ENCODE results near the gene LDHA. TPM values are rescaled to one million over a fixed set of nuclear protein-coding genes. Genes with fewer than 3 reads are reported as not detected.

The LDHA gene
- total RNA-seq, 1 donor from 2014 or later: 173 TPM

- H3K9me3 Mint-ChIP-seq: no peaks in the 10 kb centered on the region
- H3K4me3 Mint-ChIP-seq: no peak within 1 kb of the TSS
- no peaks in the 10 kb centered on the region for H3K36me3 Mint-ChIP-seq
- H3K27ac Mint-ChIP-seq: no peak within 1 kb of the TSS
- H3K27me3 Mint-ChIP-seq: no peaks in the 10 kb centered on the region
- no peak for DNase-seq (ENCODE audit: extremely low spot score, unreplicated experiment)
- no peak for TF ChIP-seq CTCF (conservative IDR thresholded peaks at IDR 0.05)
- no peaks in the 10 kb centered on the region for H3K4me1 Mint-ChIP-seq (ENCODE audit: unreplicated experiment)
These were observed 61.5 kb downstream of the LDHA start, which contains the start of gene LDHAL6A for GRCh38 chr11:18455686-18456372. TSS of gene LDHAL6A (plus strand) at chr11:18455856. CDS start at chr11:18456681, 825 bp downstream.

- no peak for DNase-seq (ENCODE audit: extremely low spot score, unreplicated experiment)
- Mint-ChIP-seq H3K4me1 (ENCODE audit: unreplicated experiment) (no peaks in the 10 kb centered on the region), H3K4me3 (no peak overlapping the region), H3K9me3 (no peaks in the 10 kb centered on the region), H3K27me3 (no peaks in the 10 kb centered on the region), H3K36me3 (no peaks in the 10 kb centered on the region), H3K27ac (no peak overlapping the region)
- TF ChIP-seq CTCF (conservative IDR thresholded peaks at IDR 0.05): no peak
These were observed 63.1 kb downstream of the LDHA start for GRCh38 chr11:18457450-18457849.

Small RNA genes within 50 kb of the gene (microRNA-seq; reads per million reads assigned to microRNA genes)
- not detected for gene MIR3159

Other genes with a start within 250 kb of the LDHA start
- gene MRGPRX4, start 221.7 kb upstream of the LDHA start, total RNA-seq (ENCODE audit: low replicate concordance): not detected in 2 replicates
- gene SAA4, start 157.8 kb upstream of the LDHA start, total RNA-seq (ENCODE audit: low replicate concordance): not detected in 2 replicates
- not detected in 2 replicates for gene SAA2, start 145.9 kb upstream of the LDHA start, total RNA-seq (ENCODE audit: low replicate concordance)
- gene SAA1, start 128.3 kb upstream of the LDHA start, total RNA-seq (ENCODE audit: low replicate concordance): not detected in 2 replicates
- 18.1 and 18.9 TPM in 2 replicates for gene HPS5, start 72.4 kb upstream of the LDHA start, total RNA-seq (ENCODE audit: low replicate concordance)
- gene GTF2H1, start 72.0 kb upstream of the LDHA start, total RNA-seq (ENCODE audit: low replicate concordance): 38.9 and 41.6 TPM in 2 replicates
- 0.63 and 1.1 TPM in 2 replicates for gene LDHC, start 17.8 kb downstream of the LDHA start, total RNA-seq (ENCODE audit: low replicate concordance)
- gene LDHAL6A, start 61.3 kb downstream of the LDHA start, total RNA-seq (ENCODE audit: low replicate concordance): not detected in 2 replicates
- gene TSG101, start 132.4 kb downstream of the LDHA start, total RNA-seq (ENCODE audit: low replicate concordance): 54.4 and 60.6 TPM in 2 replicates
- gene UEVLD, start 194.2 kb downstream of the LDHA start, total RNA-seq (ENCODE audit: low replicate concordance): 15.7 and 22.4 TPM in 2 replicates
- gene MISFA, start 205.2 kb downstream of the LDHA start, total RNA-seq (ENCODE audit: low replicate concordance): 4.9 and 7.0 TPM in 2 replicates
- gene SPTY2D1, start 239.8 kb downstream of the LDHA start, total RNA-seq (ENCODE audit: low replicate concordance): 20.8 and 31.7 TPM in 2 replicates